Measurements from ENCODE around the gene KDM4B. TPM values are rescaled to one million over a fixed set of nuclear protein-coding genes. Genes with fewer than 3 reads are reported as not detected.

Gene KDM4B
- polyA plus RNA-seq, 1 of the 3 experiments (the other 2 are of a cell fraction) = 12.2 TPM

DNA sequence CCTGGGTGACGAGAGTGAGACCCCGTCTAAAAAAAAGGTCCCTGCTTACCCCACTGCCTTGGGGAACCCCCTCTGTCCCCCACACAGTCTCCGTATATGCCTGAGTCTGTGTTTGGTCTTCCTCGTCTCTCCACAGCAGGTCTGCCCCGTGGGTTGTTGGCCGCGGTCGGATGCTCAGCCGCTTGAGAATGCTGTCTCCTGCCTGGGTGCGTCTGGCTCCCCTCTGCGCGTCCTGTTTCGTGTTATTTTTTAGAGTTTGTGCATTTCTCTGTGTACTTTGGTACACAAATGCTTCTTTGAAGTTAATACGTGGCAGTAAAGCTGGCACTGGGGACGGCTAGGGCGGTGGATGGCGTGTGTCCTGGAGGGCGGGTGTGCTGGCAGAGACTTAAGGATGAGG, 34.9 kb downstream of the KDM4B start:
- peaks cover 83% of the 10 kb centered on the region for H4K20me1 ChIP-seq (ENCODE audit: insufficient read depth)
- H3K9me2 ChIP-seq = no peaks in the 10 kb centered on the region
- peaks cover 0 to 9% of the 10 kb centered on the region in 2 experiments; a peak in 1 of 4 replicates for H3K4me1 ChIP-seq (ENCODE audit: control insufficient read depth in 1 of 2, insufficient read depth in 2 of 2, low read depth in 1 of 2, low read length in 1 of 2)
- H3F3A ChIP-seq (replicated peaks; ENCODE audit: insufficient read depth) = peaks cover 12% of the 10 kb centered on the region
- peaks cover 91% of the 10 kb centered on the region for H3K79me2 ChIP-seq (ENCODE audit: insufficient read depth)
- TF ChIP-seq MXI1 (IDR thresholded peaks at IDR 0.05; ENCODE audit: low read depth, low read length) = no peak
- TF ChIP-seq, protein P1, sequence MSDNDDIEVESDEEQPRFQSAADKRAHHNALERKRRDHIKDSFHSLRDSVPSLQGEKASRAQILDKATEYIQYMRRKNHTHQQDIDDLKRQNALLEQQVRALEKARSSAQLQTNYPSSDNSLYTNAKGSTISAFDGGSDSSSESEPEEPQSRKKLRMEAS (IDR thresholded peaks at IDR 0.05; ENCODE audit: low read depth) = no peak
- DNase-seq = no peak
- no peak overlapping the region for H3K4me3 ChIP-seq (ENCODE audit: low read depth in 2 of 2, low read length in 1 of 2)
- peaks cover 0 to 13% of the 10 kb centered on the region in 2 experiments for H3K36me3 ChIP-seq (replicated peaks in 1 of 2; ENCODE audit: control insufficient read depth in 1 of 2, insufficient read depth in 2 of 2, low read length in 1 of 2)
- H3K4me2 ChIP-seq = no peak overlapping the region
- H2AFZ ChIP-seq (ENCODE audit: low read depth) = no peak overlapping the region
- POLR2A ChIA-PET = no interaction called here
- WGBS (ENCODE audit: low lambda C conversion rate) = 95% methylated on average over 16 of the region's 18 CpGs
- H3K9me3 ChIP-seq = no peaks in the 10 kb centered on the region
- no peak overlapping the region for H3K27ac ChIP-seq (ENCODE audit: low read depth in 2 of 2, low read length in 1 of 2)
- no peak overlapping the region for H3K9ac ChIP-seq
- H3K27me3 ChIP-seq (ENCODE audit: insufficient read depth) = no peaks in the 10 kb centered on the region
- CTCF ChIA-PET = interaction anchor here (1.0 to 3.9 kb wide), 4 partner anchors 22 to 130 kb away, joined by 3 to 29 read pairs (median 11); no protein-coding TSS in a partner anchor

- H3K79me2 ChIP-seq (ENCODE audit: insufficient read depth) = peaks cover 100% of the 10 kb centered on the region
- H3K9me2 ChIP-seq = no peaks in the 10 kb centered on the region
- H3K9ac ChIP-seq = no peak overlapping the region
- peaks cover 0 to 13% of the 10 kb centered on the region in 2 experiments for H3K36me3 ChIP-seq (replicated peaks in 1 of 2; ENCODE audit: control insufficient read depth in 1 of 2, insufficient read depth in 2 of 2, low read length in 1 of 2)
- no peaks in the 10 kb centered on the region for H3K9me3 ChIP-seq
- H3K4me1 ChIP-seq (ENCODE audit: control insufficient read depth in 1 of 2, insufficient read depth in 2 of 2, low read depth in 1 of 2, low read length in 1 of 2) = peaks cover 0 to 9% of the 10 kb centered on the region in 2 experiments; a peak in 1 of 4 replicates
- no peak overlapping the region for H3K27ac ChIP-seq (ENCODE audit: low read depth in 2 of 2, low read length in 1 of 2)
- CTCF ChIA-PET = interaction anchor here (1.2 kb wide), 1 partner anchor 26 kb away, joined by 4 read pairs; no protein-coding TSS in a partner anchor
- peaks cover 85% of the 10 kb centered on the region for H4K20me1 ChIP-seq (ENCODE audit: insufficient read depth)
- 75% methylated on average over 4 of the region's 5 CpGs for WGBS (ENCODE audit: low lambda C conversion rate)
- TF ChIP-seq MXI1 (IDR thresholded peaks at IDR 0.05; ENCODE audit: low read depth, low read length) (no peak), NFIC (IDR thresholded peaks at IDR 0.05; ENCODE audit: borderline replicate concordance) (no peak), SMC3 (IDR thresholded peaks at IDR 0.05; ENCODE audit: low read depth, low read length) (no peak), FOSL2 (IDR thresholded peaks at IDR 0.05; ENCODE audit: borderline replicate concordance, low read depth) (no peak), YY1 (IDR thresholded peaks at IDR 0.05; ENCODE audit: low read depth) (no peak), JUND (IDR thresholded peaks at IDR 0.05) (no peak), RXRA (IDR thresholded peaks at IDR 0.05; ENCODE audit: borderline replicate concordance, low read depth) (no peak), RFX5 (IDR thresholded peaks at IDR 0.05; ENCODE audit: low read length) (no peak), SIN3A (IDR thresholded peaks at IDR 0.05; ENCODE audit: borderline replicate concordance, low read depth, low read length) (no peak), FOXM1 (IDR thresholded peaks at IDR 0.05; ENCODE audit: low read depth) (no peak), GATA2 (CRISPR knock-in tag; IDR thresholded peaks at IDR 0.05) (no peak), NRF1 (IDR thresholded peaks at IDR 0.05; ENCODE audit: low read depth, low read length) (no peak), REST (IDR thresholded peaks at IDR 0.05; ENCODE audit: low read depth, low read length) (no peak)
- TF ChIP-seq, protein P1 (IDR thresholded peaks at IDR 0.05; ENCODE audit: low read depth) = no peak
- H2AFZ ChIP-seq (ENCODE audit: low read depth) = no peak overlapping the region
- POLR2A ChIA-PET = interaction anchor here (0.6 kb wide), 1 partner anchor 118 kb away, joined by 7 read pairs; no protein-coding TSS in a partner anchor
- DNase-seq = no peak
- no peak overlapping the region for H3K4me2 ChIP-seq
- H3F3A ChIP-seq (replicated peaks; ENCODE audit: insufficient read depth) = peaks cover 12% of the 10 kb centered on the region
- no peaks in the 10 kb centered on the region for H3K27me3 ChIP-seq (ENCODE audit: insufficient read depth)
- no peak overlapping the region for H3K4me3 ChIP-seq (ENCODE audit: low read depth in 2 of 2, low read length in 1 of 2)
These were observed 36.2 kb downstream of the KDM4B start for GRCh38 chr19:5005096-5005495.
